Loucy (cell line): Measurements from ENCODE around the gene RAB24.
"Not testable (repeated sequence)": the region's sequence is repeated elsewhere in the genome, so short reads cannot be mapped to it uniquely, and the experiment has no call there.

Source experiments
- H2AFZ ChIP-seq: fragments of 200-600 bp; sonication (generic); 2 replicates; pipeline ENCODE4 v1.6.0; 2016; ENCODE audit warnings: antibody characterized with exemption, mild to moderate bottlenecking, low read length, moderate library complexity
- H3F3A ChIP-seq: fragments of 200-600 bp; 2 replicates; pipeline ENCODE4 v1.6.0; 2016; ENCODE audit warnings: antibody characterized with exemption, low read depth, mild to moderate bottlenecking
- H3K27me3 ChIP-seq: fragments of 200-600 bp; sonication (generic); 2 replicates; pipeline ENCODE4 v1.6.1; 2014; ENCODE audit warnings: low read length, mild to moderate bottlenecking; ENCODE audit not compliant: insufficient read depth, poor library complexity, severe bottlenecking
- H3K36me3 ChIP-seq: fragments of 200-600 bp; sonication (generic); 2 replicates; pipeline ENCODE4 v1.6.1; 2016; ENCODE audit warnings: low read length; ENCODE audit not compliant: insufficient read depth
- H3K4me1 ChIP-seq: fragments of 200-600 bp; sonication (generic); 2 replicates; pipeline ENCODE4 v1.5.1; 2014; ENCODE audit warnings: low read length, mild to moderate bottlenecking; ENCODE audit not compliant: insufficient read depth, poor library complexity, severe bottlenecking
- H3K4me2 ChIP-seq: fragments of 200-600 bp; sonication (generic); 2 replicates; pipeline ENCODE4 v1.6.0; 2014; ENCODE audit warnings: antibody characterized with exemption, low read length, low read depth, mild to moderate bottlenecking; ENCODE audit not compliant: poor library complexity, severe bottlenecking
- H3K4me3 ChIP-seq: fragments of 200-600 bp; sonication (generic); 2 replicates; pipeline ENCODE4 v1.5.1; 2014; ENCODE audit warnings: low read length, mild to moderate bottlenecking, mixed read lengths; ENCODE audit not compliant: poor library complexity, severe bottlenecking
- H3K79me2 ChIP-seq: fragments of 200-600 bp; sonication (generic); 2 replicates; pipeline ENCODE4 v1.6.1; 2014; ENCODE audit warnings: low read length; ENCODE audit not compliant: insufficient read depth
- H3K9ac ChIP-seq: fragments of 200-600 bp; sonication (generic); 2 replicates; pipeline ENCODE4 v1.6.0; 2014; ENCODE audit warnings: mild to moderate bottlenecking, low read depth, low read length, moderate library complexity; ENCODE audit not compliant: poor library complexity, severe bottlenecking
- H3K9me2 ChIP-seq: fragments of 200-600 bp; sonication (generic); replicated peaks from 2 replicates; pipeline ENCODE4 v1.6.1; 2016; ENCODE audit warnings: low read depth, low read length, mixed read lengths
- H3K9me3 ChIP-seq: fragments of 200-600 bp; sonication (generic); 2 replicates; pipeline ENCODE4 v1.6.1; 2014; ENCODE audit warnings: mild to moderate bottlenecking, antibody characterized with exemption, low read length, low read depth; ENCODE audit not compliant: insufficient read depth
- H4K20me1 ChIP-seq: fragments of 200-600 bp; sonication (generic); 2 replicates; pipeline ENCODE4 v1.6.0; 2014; ENCODE audit warnings: antibody characterized with exemption, low read length, mild to moderate bottlenecking; ENCODE audit not compliant: insufficient read depth, poor library complexity, severe bottlenecking
- EZH2phosphoT487 ChIP-seq: fragments of 200-600 bp; IDR thresholded peaks from 2 replicates; pipeline ENCODE4 v1.6.1; 2018; ENCODE audit warnings: antibody characterized with exemption, mild to moderate bottlenecking, moderate library complexity, borderline replicate concordance
- TF ChIP-seq, protein P1 (sequence below): fragments of 200-600 bp; sonication (generic); conservative IDR thresholded peaks from 2 replicates; pipeline ENCODE4 v1.5.1; 2014; ENCODE audit warnings: mild to moderate bottlenecking, antibody characterized with exemption, low read length

Gene RAB24

DNA sequence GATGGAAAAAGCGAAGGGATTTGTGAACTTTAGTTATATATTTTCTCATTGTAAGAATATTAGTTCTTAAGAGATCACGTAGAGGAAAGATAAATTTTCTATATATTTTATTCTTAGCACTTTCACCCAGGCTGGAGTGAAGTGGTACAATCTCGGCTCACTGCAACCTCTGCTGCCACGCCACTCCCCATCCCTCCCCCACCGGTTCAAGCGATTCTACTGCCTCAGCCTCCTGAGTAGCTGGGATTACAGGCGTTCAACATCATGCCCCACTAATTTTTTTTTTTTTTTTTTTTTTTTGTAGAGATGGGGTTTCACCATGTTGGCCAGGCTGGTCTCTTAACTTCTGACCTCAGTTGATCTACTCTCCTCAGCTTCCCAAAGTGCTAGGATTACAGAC, 42.6 kb downstream of the RAB24 start:
- Histone ChIP-seq H2AFZ (no peak overlapping the region), H3K9me3 (no peaks in the 10 kb centered on the region), H3K27me3 (no peaks in the 10 kb centered on the region), H4K20me1 (no peaks in the 10 kb centered on the region), H3K9me2 (no peaks in the 10 kb centered on the region), H3K4me1 (no peaks in the 10 kb centered on the region), H3K36me3 (peaks cover 26% of the 10 kb centered on the region; the same call in 1 of the 2 replicates), H3K4me3 (no peak overlapping the region), H3K79me2 (no peaks in the 10 kb centered on the region), H3K9ac (no peak overlapping the region), H3K4me2 (no peak overlapping the region), H3F3A (no peaks in the 10 kb centered on the region)
- no peak for TF ChIP-seq EZH2phosphoT487
- TF ChIP-seq, protein P1, sequence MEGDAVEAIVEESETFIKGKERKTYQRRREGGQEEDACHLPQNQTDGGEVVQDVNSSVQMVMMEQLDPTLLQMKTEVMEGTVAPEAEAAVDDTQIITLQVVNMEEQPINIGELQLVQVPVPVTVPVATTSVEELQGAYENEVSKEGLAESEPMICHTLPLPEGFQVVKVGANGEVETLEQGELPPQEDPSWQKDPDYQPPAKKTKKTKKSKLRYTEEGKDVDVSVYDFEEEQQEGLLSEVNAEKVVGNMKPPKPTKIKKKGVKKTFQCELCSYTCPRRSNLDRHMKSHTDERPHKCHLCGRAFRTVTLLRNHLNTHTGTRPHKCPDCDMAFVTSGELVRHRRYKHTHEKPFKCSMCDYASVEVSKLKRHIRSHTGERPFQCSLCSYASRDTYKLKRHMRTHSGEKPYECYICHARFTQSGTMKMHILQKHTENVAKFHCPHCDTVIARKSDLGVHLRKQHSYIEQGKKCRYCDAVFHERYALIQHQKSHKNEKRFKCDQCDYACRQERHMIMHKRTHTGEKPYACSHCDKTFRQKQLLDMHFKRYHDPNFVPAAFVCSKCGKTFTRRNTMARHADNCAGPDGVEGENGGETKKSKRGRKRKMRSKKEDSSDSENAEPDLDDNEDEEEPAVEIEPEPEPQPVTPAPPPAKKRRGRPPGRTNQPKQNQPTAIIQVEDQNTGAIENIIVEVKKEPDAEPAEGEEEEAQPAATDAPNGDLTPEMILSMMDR = no peak

DNA sequence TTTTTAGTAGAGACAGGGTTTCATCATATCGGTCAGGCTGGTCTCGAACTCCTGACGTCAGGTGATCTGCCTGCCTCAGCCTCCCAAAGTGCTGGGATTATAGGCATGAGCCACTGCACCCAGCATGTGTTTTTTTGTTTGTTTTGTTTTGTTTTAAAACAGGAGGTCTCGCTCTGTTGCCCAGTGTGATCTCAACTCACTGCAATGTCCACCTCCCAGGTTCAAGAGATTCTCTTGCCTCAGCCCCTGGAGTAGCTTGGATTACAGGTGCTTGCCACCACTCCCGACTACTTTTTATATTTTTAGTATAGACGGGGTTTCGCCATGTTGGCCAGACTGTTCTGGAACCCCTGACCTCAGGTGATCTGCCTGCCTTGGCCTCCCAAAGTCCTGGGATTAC, 44.8 kb downstream of the RAB24 start:
- not testable (repeated sequence) for H3K4me2 ChIP-seq, H3K79me2 ChIP-seq, H4K20me1 ChIP-seq, H3K9me3 ChIP-seq, H3K4me3 ChIP-seq, H3K27me3 ChIP-seq, H3K4me1 ChIP-seq, H3K9ac ChIP-seq, H2AFZ ChIP-seq, H3K9me2 ChIP-seq, H3F3A ChIP-seq
- peaks cover 28% of the 10 kb centered on the region; the same call in 1 of the 2 replicates for H3K36me3 ChIP-seq

DNA sequence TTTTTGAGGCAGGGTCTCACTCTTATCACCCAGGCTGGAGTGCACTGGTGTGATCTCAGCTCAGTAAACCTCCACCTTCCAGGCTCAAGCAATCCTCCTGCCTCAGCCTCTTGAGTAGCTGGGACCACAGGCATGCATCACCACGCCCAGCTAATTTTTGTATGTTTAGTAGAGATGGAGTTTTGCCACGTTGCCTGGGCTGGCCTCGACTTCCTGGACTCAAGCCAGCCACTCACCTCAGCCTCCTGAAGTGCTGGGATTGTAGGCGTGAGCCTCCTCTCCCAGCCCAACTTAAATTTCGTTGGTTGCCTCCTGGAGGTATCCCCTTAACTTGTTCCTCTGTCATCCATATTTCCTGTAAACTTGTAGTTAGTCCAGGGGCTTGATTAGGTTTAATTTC, 47.2 kb downstream of the RAB24 start:
- Histone ChIP-seq H4K20me1 (no peaks in the 10 kb centered on the region), H3K79me2 (no peaks in the 10 kb centered on the region), H3K9ac (no peak overlapping the region), H3K27me3 (no peaks in the 10 kb centered on the region), H3F3A (no peaks in the 10 kb centered on the region), H3K4me1 (no peaks in the 10 kb centered on the region), H3K9me3 (no peaks in the 10 kb centered on the region), H3K36me3 (peaks cover 33% of the 10 kb centered on the region; the same call in 1 of the 2 replicates), H2AFZ (no peak overlapping the region), H3K4me3 (no peak overlapping the region), H3K9me2 (no peaks in the 10 kb centered on the region), H3K4me2 (no peak overlapping the region)
- TF ChIP-seq EZH2phosphoT487 = no peak
- TF ChIP-seq, protein P1 = no peak

DNA sequence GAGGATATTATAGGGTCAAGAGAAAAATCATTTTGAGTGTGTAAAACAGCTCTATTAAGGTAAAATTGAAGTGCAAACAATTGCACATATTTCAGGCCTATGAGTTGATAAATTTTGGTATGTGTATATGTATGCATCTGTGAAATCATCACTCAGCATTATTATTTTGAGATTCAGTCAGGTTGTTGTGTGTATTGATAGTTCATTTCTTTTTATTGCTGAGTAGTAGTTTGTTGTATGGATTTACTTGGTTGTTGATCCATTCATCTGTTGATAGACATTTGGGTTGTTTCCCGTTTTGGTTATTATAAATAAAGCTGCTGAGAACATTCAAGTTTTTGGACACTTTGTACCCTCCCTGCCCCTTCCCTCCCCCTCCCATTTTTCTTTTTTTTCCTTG, 50.3 kb downstream of the RAB24 start:
- Histone ChIP-seq H3K9me2 (no peaks in the 10 kb centered on the region), H3K4me2 (no peak overlapping the region), H4K20me1 (no peaks in the 10 kb centered on the region), H3K4me3 (no peak overlapping the region), H3K36me3 (peaks cover 23% of the 10 kb centered on the region; the same call in 1 of the 2 replicates), H3K27me3 (no peaks in the 10 kb centered on the region), H3K9ac (no peak overlapping the region), H2AFZ (no peak overlapping the region), H3K9me3 (no peaks in the 10 kb centered on the region), H3F3A (no peaks in the 10 kb centered on the region), H3K79me2 (no peaks in the 10 kb centered on the region), H3K4me1 (no peaks in the 10 kb centered on the region)
- no peak for TF ChIP-seq EZH2phosphoT487
- TF ChIP-seq, protein P1 = no peak
